HepG2 (cell line): Measurements from ENCODE around the gene AFDN. TPM values are rescaled to one million over a fixed set of nuclear protein-coding genes. Genes with fewer than 3 reads are reported as not detected.

Experiments
- ATAC-seq: fragments of 200-7000 bp; cut with Tn5 transposase; 3 replicates; pipeline ENCODE4 v1.9.1; 2020; ENCODE audit warnings: mild to moderate bottlenecking, moderate library complexity
- BruUV-seq: library from RNA; stranded (reverse); fragments of 400-500 nt; replicated peaks from 2 replicates; lab custom pipeline; 2021; lab: Mats Ljungman, UMichigan
- CTCF ChIA-PET: fragments of 300-600 bp; formaldehyde crosslinking; extraction: SDS; loops from one replicate; lab custom pipeline; 2021; ENCODE audit warnings: low total read pairs, inconsistent platforms, low intra/inter-chr PET ratio; lab: Yijun Ruan, JAX
- POLR2A ChIA-PET: fragments of 350-600 bp; sonication (Branson Sonifier 250); formaldehyde crosslinking; loops from one replicate; lab custom pipeline; 2020; ENCODE audit warnings: antibody characterized with exemption, inconsistent platforms; lab: Yijun Ruan, JAX
- DNase-seq: peaks from one replicate; pipeline ENCODE4 v3.0.0-alpha.2; 2015; ENCODE audit warnings: low spot score
- FAIRE-seq: peaks from 3 replicates; lab custom pipeline; 2011; peaks lifted over from hg19 to GRCh38; lab: Jason Lieb, UNC
- H2AFZ ChIP-seq: one replicate; pipeline ENCODE4 v1.6.1; 2011; ENCODE audit warnings: low read length, inconsistent platforms
- H3K27ac ChIP-seq: fragments of 300-600 bp; 3 replicates; pipeline ENCODE4 v1.8.0; 2011; ENCODE audit warnings: mixed run types, mild to moderate bottlenecking, mixed read lengths, low read length, inconsistent platforms; ENCODE audit not compliant: insufficient read depth; ENCODE audit errors: extremely low read length
- H3K27me3 ChIP-seq, 2 experiments: fragments of 200-600 bp in 1 of 2; 2 replicates in 1 of 2; 3 replicates in 1 of 2; pipeline versions ENCODE4 v1.6.0 to v1.8.0; 2011; ENCODE audit warnings: low read length in 2 of 2, mild to moderate bottlenecking in 2 of 2, moderate library complexity in 2 of 2, inconsistent platforms in 1 of 2; ENCODE audit not compliant: insufficient read depth in 2 of 2, control insufficient read depth in 1 of 2
- H3K36me3 ChIP-seq, 2 experiments: fragments of 200-600 bp in 1 of 2; replicated peaks in 1 of 2; 2 replicates in 1 of 2; 3 replicates in 1 of 2; pipeline versions ENCODE4 v1.5.1 to v1.8.0; 2011; ENCODE audit warnings: low read length in 2 of 2, inconsistent platforms in 1 of 2; ENCODE audit not compliant: insufficient read depth in 2 of 2, control insufficient read depth in 1 of 2
- H3K4me1 ChIP-seq: 2 replicates; pipeline ENCODE4 v1.5.1; 2012; ENCODE audit warnings: low read length, inconsistent platforms; ENCODE audit not compliant: insufficient read depth
- H3K4me2 ChIP-seq: 2 replicates; pipeline ENCODE4 v1.6.0; 2011; ENCODE audit warnings: low read depth, low read length, inconsistent platforms
- H3K4me3 ChIP-seq, 3 experiments: fragments of 200-600 bp in 1 of 3; sonication (generic), shearing (Covaris generic) in 1 of 3; replicated peaks in 1 of 3; 2 replicates each; pipeline ENCODE4 v1.5.1; 2011 to 2016; ENCODE audit warnings: low read length in 3 of 3, inconsistent platforms in 2 of 3, low read depth in 2 of 3, mild to moderate bottlenecking in 2 of 3, control low read depth in 1 of 3, mixed read lengths in 1 of 3; ENCODE audit not compliant: insufficient read depth in 1 of 3
- H3K79me2 ChIP-seq: one replicate; pipeline ENCODE4 v1.6.1; 2011; ENCODE audit warnings: low read length, inconsistent platforms; ENCODE audit not compliant: insufficient read depth
- H3K9ac ChIP-seq: 2 replicates; pipeline ENCODE4 v1.6.0; 2011; ENCODE audit warnings: mild to moderate bottlenecking, low read depth, low read length, inconsistent platforms; ENCODE audit not compliant: insufficient read depth
- H3K9me3 ChIP-seq: 2 replicates; pipeline ENCODE4 v1.5.1; 2012; ENCODE audit warnings: mild to moderate bottlenecking, low read length
- H4K20me1 ChIP-seq: 2 replicates; pipeline ENCODE4 v1.6.0; 2011; ENCODE audit warnings: inconsistent platforms, mild to moderate bottlenecking, low read length, moderate library complexity; ENCODE audit not compliant: insufficient read depth
- BCL6 ChIP-seq: IDR thresholded peaks from 2 replicates; pipeline ENCODE4 v1.6.1; 2016; ENCODE audit warnings: missing genetic modification reagents, missing compliant biosample characterization
- CTCF ChIP-seq: sonication (generic); formaldehyde crosslinking; IDR thresholded peaks from 2 replicates; pipeline ENCODE4 v1.5.0; 2020; ENCODE audit warnings: mild to moderate bottlenecking, missing genetic modification reagents, moderate library complexity
- EEA1 ChIP-seq: sonication (generic); formaldehyde crosslinking; IDR thresholded peaks from 2 replicates; pipeline ENCODE4 v1.5.1; 2020; ENCODE audit warnings: mild to moderate bottlenecking, missing genetic modification reagents, borderline replicate concordance
- FOXA1 ChIP-seq, 2 experiments: fragments of 450-650 bp in 1 of 2; sonication (generic) in 1 of 2; formaldehyde crosslinking in 1 of 2; IDR thresholded peaks; 2 replicates each; pipeline versions ENCODE4 v1.4.0 to v1.6.1; 2016 to 2020; ENCODE audit warnings: missing genetic modification reagents in 1 of 2
- FOXJ3 ChIP-seq: sonication (generic); formaldehyde crosslinking; IDR thresholded peaks from 2 replicates; pipeline ENCODE4 v1.4.0; 2020; ENCODE audit warnings: missing genetic modification reagents, mild to moderate bottlenecking, borderline replicate concordance
- GMEB1 ChIP-seq: sonication (generic); formaldehyde crosslinking; IDR thresholded peaks from 2 replicates; pipeline ENCODE4 v1.5.1; 2020; ENCODE audit warnings: missing genetic modification reagents, mild to moderate bottlenecking, borderline replicate concordance
- PCBP2 ChIP-seq: fragments of 200-400 bp; formaldehyde crosslinking; optimal IDR thresholded peaks from 2 replicates; pipeline ENCODE3; 2018; ENCODE audit warnings: low read length, low read depth; ENCODE audit not compliant: poor library complexity, severe bottlenecking
- TCF7 ChIP-seq: sonication (generic); IDR thresholded peaks from 2 replicates; pipeline ENCODE4 v1.6.1; 2016; ENCODE audit warnings: antibody characterized with exemption, low read depth
- ZNF598 ChIP-seq: sonication (generic); formaldehyde crosslinking; IDR thresholded peaks from 2 replicates; pipeline ENCODE4 v1.5.1; 2020; ENCODE audit warnings: mild to moderate bottlenecking, missing genetic modification reagents, borderline replicate concordance
- ZNF790 ChIP-seq: sonication (generic); formaldehyde crosslinking; IDR thresholded peaks from 2 replicates; pipeline ENCODE4 v1.8.0; 2022; ENCODE audit warnings: missing genetic modification reagents, mild to moderate bottlenecking, borderline replicate concordance
- ZNF816 ChIP-seq: sonication (generic); formaldehyde crosslinking; IDR thresholded peaks from 2 replicates; pipeline ENCODE4 v1.8.0; 2022; ENCODE audit warnings: missing genetic modification reagents, mild to moderate bottlenecking, borderline replicate concordance
- WGBS: methylation state at CpG from one replicate; pipeline ENCODE4 v1.1.6; 2017; ENCODE audit warnings: low lambda C conversion rate; 5-methylcytosine and 5-hydroxymethylcytosine counted together
- in situ Hi-C: cut with HindIII; loops from 2 replicates; pipeline ENCODE4 v1.10.0; 2017; ENCODE audit warnings: low pct_unique_long_range_greater_than_20kb; ENCODE audit not compliant: extremely low pct_ligation_motif_present
- intact Hi-C: fragments of 100-400 bp; cut with micrococcal nuclease; formaldehyde crosslinking; loops from one replicate; pipeline ENCODE4 v1.10.0; 2022; ENCODE audit not compliant: unreplicated experiment
- polyA plus RNA-seq, 8 experiments: library from polyadenylated mRNA; depleted of rRNA in 3 of 8; stranded (reverse) in 7 of 8; unstranded in 1 of 8; fragments of >200 nt; fragmentation: Illumina TruSeq in 4 of 8; extraction: Trizol in 4 of 8; gene quantifications; 2 replicates each; pipeline versions ENCODE4 v1.2.1 to v1.2.3, GENCODE V29; 2011 to 2016; ENCODE audit warnings: low read depth in 4 of 8, missing spikeins in 1 of 8, mixed read lengths in 1 of 8; ENCODE audit not compliant: insufficient read depth in 1 of 8
- total RNA-seq, 5 experiments: library from RNA; depleted of rRNA; stranded (reverse); fragments of >200 nt; fragmentation: Illumina TruSeq; extraction: Trizol; gene quantifications; 2 replicates each; pipeline ENCODE4 v1.2.3, GENCODE V29; 2016; ENCODE audit warnings: low read depth in 1 of 5

Gene AFDN
- total and polyA plus RNA-seq, 2 of the 13 experiments (the other 11 are each of a cell fraction or from before 2014, with no cell fraction given), result 136 to 151 TPM

GRCh38 chr6:167832497-167833395 lies 6.0 kb downstream of the AFDN start (continued):
- no peak for TF ChIP-seq CTCF
- TF ChIP-seq TCF7, result 0 out of 2 replicates have a peak, but pooled peaks have one; percentile 11
- TF ChIP-seq ZNF816 (CRISPR knock-in tag), result peak; percentile 70; the same call in 1 of the 2 replicates
- TF ChIP-seq FOXA1 (IDR thresholded peaks at IDR 0.05), result no peak
- 0 out of 2 replicates have a peak, but pooled peaks have one; percentile 35 for TF ChIP-seq FOXA1 (CRISPR knock-in tag; IDR thresholded peaks at IDR 0.05)

GRCh38 chr6:167833396-167833763 lies 6.7 kb downstream of the AFDN start:
- ChIA-PET CTCF (no interaction called here), POLR2A (no interaction called here)
- WGBS, result 86% methylated on average over 2 of the region's 2 CpGs
- no peak for TF ChIP-seq EEA1 (CRISPR knock-in tag)
- no peak for TF ChIP-seq ZNF790 (CRISPR knock-in tag)
- no peak for TF ChIP-seq FOXJ3
- no peak for TF ChIP-seq ZNF598
- TF ChIP-seq GMEB1 (CRISPR knock-in tag), result no peak
- TF ChIP-seq PCBP2, result no peak
- no peak for TF ChIP-seq BCL6
- in situ Hi-C loops, result no loop called here
- peaks cover 100% of the 10 kb centered on the region for H3K79me2 ChIP-seq
- H3K4me3 ChIP-seq, result no peak overlapping the region
- no peaks in the 10 kb centered on the region for H3K9me3 ChIP-seq
- peak overlapping the region; percentile 87 for H3K4me2 ChIP-seq
- no peak for DNase-seq
- no peak overlapping the region for H2AFZ ChIP-seq
- H3K9ac ChIP-seq, result no peak overlapping the region
- no peak for FAIRE-seq
- ATAC-seq, result peak; percentile 24
- H4K20me1 ChIP-seq, result peaks cover 94% of the 10 kb centered on the region
- BruUV-seq, result no TSS peak
- H3K36me3 ChIP-seq, result peaks cover 0 to 8% of the 10 kb centered on the region in 2 experiments; a peak in 2 of 5 replicates
- no peaks in the 10 kb centered on the region; a peak in 1 of 5 replicates for H3K27me3 ChIP-seq
- intact Hi-C loops, result no loop called here
- H3K27ac ChIP-seq, result peak overlapping the region; percentile 46
- H3K4me1 ChIP-seq, result peaks cover 70% of the 10 kb centered on the region
